GM18867 (cell line): ENCODE results near the gene GET3.
A peak's percentile ranks its signal among the peaks of the same experiment; 100 is the strongest.
"Not testable (repeated sequence)": the region's sequence is repeated elsewhere in the genome, so short reads cannot be mapped to it uniquely, and the experiment has no call there.

Experiments
- ATAC-seq: cut with Tn5 transposase; IDR thresholded peaks from one replicate; pipeline ENCODE4 v1.9.1; 2021; ENCODE audit warnings: mild to moderate bottlenecking, moderate library complexity; ENCODE audit not compliant: unreplicated experiment

GET3 gene

DNA sequence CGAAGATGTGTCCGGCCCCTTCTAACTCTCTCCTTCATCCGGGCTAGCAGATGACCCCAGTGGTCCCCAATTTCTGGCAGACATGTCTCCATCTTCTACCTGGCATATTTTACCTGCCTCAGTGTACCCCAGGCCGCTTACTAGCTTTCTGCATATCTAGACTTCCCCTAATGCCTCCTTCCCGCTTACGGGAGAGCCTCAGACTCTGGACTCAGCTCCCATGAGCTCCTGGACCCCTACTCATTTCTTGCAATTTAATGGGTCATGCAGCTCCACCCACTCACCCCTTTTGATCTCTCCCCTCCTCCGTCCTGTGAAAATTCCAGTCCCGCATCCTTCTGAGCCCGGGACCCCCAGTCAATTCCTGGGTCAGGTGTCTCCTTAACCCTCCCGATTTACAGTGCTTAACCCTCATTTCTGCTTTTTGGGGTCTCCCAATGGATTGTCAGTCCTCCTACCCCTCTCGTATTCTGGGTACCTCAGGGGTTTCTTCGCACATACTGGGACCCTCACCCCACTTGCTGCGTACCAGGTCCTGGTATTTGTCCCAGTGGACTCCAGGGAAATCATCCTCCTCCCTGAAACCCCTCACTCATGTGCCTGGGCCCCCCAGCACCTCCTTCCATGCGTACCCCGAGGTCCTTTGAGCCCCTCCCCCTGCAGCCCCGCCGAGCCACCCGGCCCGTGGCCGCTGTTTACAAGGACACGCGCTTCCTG lies 53.5 kb downstream of the GET3 start:
- ATAC-seq: no peak

DNA sequence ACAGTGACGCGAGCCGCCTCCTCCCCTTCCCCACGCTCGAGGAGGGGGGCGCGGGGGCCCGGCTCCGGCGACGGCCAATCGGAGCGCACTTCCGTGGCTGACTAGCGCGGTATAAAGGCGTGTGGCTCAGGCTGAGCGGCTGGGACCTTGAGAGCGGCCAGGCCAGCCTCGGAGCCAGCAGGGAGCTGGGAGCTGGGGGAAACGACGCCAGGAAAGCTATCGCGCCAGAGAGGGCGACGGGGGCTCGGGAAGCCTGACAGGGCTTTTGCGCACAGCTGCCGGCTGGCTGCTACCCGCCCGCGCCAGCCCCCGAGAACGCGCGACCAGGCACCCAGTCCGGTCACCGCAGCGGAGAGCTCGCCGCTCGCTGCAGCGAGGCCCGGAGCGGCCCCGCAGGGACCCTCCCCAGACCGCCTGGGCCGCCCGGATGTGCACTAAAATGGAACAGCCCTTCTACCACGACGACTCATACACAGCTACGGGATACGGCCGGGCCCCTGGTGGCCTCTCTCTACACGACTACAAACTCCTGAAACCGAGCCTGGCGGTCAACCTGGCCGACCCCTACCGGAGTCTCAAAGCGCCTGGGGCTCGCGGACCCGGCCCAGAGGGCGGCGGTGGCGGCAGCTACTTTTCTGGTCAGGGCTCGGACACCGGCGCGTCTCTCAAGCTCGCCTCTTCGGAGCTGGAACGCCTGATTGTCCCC lies 54.2 kb downstream of the GET3 start, which contains the start of gene JUNB:
Gene JUNB, plus strand, starts transcription at position 142 of the 706 bp plus-strand sequence. Its CDS starts 286 bp downstream, at position 428.
- peak; percentile 32 for ATAC-seq

DNA sequence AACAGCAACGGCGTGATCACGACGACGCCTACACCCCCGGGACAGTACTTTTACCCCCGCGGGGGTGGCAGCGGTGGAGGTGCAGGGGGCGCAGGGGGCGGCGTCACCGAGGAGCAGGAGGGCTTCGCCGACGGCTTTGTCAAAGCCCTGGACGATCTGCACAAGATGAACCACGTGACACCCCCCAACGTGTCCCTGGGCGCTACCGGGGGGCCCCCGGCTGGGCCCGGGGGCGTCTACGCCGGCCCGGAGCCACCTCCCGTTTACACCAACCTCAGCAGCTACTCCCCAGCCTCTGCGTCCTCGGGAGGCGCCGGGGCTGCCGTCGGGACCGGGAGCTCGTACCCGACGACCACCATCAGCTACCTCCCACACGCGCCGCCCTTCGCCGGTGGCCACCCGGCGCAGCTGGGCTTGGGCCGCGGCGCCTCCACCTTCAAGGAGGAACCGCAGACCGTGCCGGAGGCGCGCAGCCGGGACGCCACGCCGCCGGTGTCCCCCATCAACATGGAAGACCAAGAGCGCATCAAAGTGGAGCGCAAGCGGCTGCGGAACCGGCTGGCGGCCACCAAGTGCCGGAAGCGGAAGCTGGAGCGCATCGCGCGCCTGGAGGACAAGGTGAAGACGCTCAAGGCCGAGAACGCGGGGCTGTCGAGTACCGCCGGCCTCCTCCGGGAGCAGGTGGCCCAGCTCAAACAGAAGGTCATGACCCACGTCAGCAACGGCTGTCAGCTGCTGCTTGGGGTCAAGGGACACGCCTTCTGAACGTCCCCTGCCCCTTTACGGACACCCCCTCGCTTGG lies 55.0 kb downstream of the GET3 start:
- ATAC-seq: no peak

- ATAC-seq: no peak
Observed at GRCh38 chr19:12792853-12793289, 55.6 kb downstream of the GET3 start.

- ATAC-seq: peak; percentile 36
Observed at GRCh38 chr19:12793290-12794195, 56.2 kb downstream of the GET3 start.

DNA sequence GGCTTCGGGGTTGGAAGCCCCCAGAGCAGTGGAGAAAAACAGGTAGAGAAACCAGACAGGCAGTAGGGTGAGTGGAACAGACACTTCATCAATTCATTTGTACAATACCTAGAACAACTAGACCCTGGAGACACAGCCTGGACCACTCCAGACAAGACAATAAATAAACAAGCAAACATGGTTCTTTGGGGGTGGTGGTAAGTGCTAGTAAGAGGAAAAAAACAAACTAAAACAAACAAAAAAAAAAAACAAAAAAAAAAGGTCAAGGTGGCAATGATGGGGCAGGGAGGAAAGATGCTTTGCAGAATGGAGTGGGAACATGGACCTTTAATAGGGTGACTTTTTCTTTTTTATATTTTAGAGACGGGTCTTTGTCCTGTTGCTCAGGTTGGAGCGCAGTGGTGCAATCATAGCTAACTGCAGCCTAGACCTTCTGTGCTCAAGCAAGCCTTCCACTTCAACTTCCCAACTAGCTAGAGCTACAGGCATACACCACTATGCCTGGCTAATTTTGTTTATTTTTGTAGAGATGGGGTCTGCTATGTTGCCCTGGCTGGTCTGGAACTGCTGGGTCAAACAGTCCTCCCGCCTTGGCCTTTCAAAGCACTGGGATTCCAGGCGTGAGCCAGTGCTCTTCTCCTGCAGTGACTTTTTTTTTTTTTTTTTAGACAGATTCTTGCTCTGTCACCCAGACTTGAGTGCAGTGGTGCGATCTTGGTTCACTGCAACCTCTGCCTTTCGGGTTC lies 57.1 kb downstream of the GET3 start:
- ATAC-seq: no peak

DNA sequence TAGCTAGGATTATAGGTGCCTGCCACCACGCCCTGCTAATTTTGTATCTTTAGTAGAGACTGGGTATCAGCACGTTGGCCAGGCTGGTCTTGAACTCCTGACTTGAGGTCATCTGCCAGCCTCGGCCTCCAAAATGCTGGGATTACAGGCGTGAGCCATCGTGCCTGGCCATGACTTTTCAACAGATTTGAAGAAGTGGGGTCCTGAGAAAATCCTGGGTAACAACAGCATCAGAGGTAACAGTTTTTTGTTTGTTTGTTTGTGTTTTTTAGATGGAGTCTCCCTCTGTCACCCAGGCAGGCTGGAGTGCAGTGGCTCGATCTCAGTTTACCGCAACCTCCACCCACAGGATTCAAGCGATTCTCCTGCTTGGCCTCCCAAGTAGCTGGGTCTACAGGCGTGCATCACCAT lies 57.7 kb downstream of the GET3 start:
- ATAC-seq: no peak

DNA sequence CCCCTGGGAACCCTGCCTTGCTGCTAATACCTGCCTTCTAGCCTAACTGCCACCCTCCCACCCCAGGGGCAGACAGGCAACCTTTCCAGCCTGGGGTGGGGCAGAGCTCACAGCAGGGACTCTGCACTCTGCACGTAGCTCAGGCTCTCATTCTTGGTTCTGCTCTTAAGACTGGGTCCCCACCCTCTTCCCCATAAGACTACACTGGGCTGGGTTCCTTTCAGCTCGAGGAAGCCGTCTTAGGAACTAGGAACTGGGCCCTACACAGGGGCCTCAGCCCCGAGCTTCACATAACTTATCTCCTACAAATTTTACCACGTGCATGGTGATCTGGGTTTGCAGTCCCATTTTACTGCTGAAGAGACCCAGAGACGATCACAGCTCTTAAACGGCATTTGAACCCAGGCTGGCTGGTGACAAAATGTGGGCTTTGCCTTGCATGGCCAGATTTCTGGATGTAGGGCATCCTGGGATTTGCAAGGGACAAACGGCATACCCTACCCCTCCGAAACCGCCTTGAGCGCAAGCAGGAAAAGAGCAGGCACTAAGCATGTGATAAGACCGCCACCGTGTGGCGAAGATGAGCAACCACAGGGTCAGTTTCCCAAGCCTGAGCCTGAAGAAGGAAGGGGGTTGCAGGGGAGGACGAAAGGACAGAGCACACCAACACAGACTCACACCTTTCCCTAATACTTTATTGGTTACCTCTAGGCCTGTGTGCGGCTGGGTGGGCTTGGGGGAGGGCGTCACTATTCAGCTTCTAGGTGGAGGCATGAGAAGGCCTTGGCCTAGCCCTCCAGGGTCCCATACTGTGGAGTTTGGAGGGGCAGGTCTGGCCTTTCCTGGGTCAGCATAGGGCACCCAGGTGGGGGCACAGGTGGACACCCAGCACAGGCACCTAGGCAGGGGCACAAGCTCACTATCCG lies 59.1 kb downstream of the GET3 start:
- ATAC-seq: no peak

DNA sequence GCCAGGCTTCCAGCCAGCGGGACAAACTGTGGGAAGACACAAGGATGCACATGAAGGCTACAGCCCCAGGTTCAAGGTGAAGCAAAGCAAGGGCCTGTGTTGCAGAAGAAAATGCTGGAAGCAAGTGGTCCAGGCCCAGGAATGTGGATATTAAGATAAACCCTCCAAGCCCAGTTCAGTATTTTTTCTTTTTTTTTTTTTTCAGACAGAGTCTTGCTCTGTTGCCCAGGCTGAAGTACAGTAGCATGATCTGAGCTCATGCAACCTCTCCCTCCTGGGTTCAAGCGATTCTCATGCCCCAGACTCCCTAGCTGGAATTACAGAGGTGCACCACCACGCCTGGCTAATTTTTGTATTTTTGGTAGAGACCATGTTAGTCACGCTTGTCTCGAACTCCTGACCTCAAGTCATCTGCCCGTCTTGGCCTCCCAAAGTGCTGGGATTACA lies 59.9 kb downstream of the GET3 start:
- ATAC-seq: no peak

DNA sequence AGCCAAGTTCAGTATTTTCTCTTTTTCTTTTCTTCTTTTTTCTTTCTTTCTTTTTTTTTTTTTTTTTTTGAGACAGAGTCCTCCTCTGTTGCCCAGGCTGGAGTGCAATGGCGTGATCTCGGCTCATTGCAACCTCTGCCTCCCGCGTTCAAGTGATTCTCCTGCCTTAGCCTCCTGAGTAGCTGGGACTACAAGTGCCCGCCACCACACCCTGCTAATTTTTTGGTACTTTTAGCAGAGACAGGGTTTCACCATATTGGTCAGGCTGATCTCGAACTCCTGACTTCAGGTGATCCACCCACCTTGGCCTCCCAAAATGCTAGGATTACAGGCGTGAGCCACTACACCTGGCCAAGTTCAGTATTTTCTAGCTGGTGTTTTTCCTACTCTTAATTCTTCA lies 60.3 kb downstream of the GET3 start:
- not testable (repeated sequence) for ATAC-seq
